Stimulated activated CD8-positive, alpha-beta memory T cell treated with anti-CD3 and anti-CD28 coated beads, Interleukin-15, amount 100 ng/mL, for 24 hours (primary cell): ENCODE measurements around the gene CPSF4.

ENCODE experiments used
- DNase-seq: peaks from one replicate; pipeline ENCODE4 v3.0.0-alpha.2; 2020; ENCODE audit warnings: low read depth

The CPSF4 gene

GRCh38 chr7:99448855-99449254 is 10.1 kb downstream of the CPSF4 start:
- DNase-seq, result no peak

- no peak for DNase-seq
Observed at GRCh38 chr7:99449326-99449725, 10.6 kb downstream of the CPSF4 start.

GRCh38 chr7:99451936-99452335 is 13.2 kb downstream of the CPSF4 start:
- DNase-seq, result no peak

- DNase-seq, result no peak
Observed at GRCh38 chr7:99452541-99452940, 13.8 kb downstream of the CPSF4 start.

GRCh38 chr7:99453105-99453504 is 14.4 kb downstream of the CPSF4 start:
- DNase-seq, result no peak

- DNase-seq, result no peak
Observed at GRCh38 chr7:99455874-99456273, 17.1 kb downstream of the CPSF4 start.

GRCh38 chr7:99456288-99456687 is 17.5 kb downstream of the CPSF4 start:
- no peak for DNase-seq

- no peak for DNase-seq
Observed at GRCh38 chr7:99457050-99457649, 18.4 kb downstream of the CPSF4 start.

GRCh38 chr7:99457650-99458493 is 19.1 kb downstream of the CPSF4 start:
- DNase-seq, result no peak

- DNase-seq, result no peak
Observed at GRCh38 chr7:99459087-99459486, 20.3 kb downstream of the CPSF4 start.

- DNase-seq, result no peak
Observed at GRCh38 chr7:99460651-99461050, 21.9 kb downstream of the CPSF4 start.

- DNase-seq, result no peak
Observed at GRCh38 chr7:99461221-99461620, 22.5 kb downstream of the CPSF4 start.

- no peak for DNase-seq
Observed at GRCh38 chr7:99465421-99465768, 26.7 kb downstream of the CPSF4 start.

GRCh38 chr7:99468336-99468918 is 29.7 kb downstream of the CPSF4 start:
- no peak for DNase-seq

- DNase-seq, result no peak
Observed at GRCh38 chr7:99469381-99470065, 30.8 kb downstream of the CPSF4 start.

- peak; percentile 91 for DNase-seq
Observed at GRCh38 chr7:99472561-99473314, 34.0 kb downstream of the CPSF4 start, which contains the start of gene ZNF789. TSS of gene ZNF789 (plus strand) at chr7:99472890. CDS start at chr7:99476457, 3,567 bp downstream.

GRCh38 chr7:99473315-99473596 is 34.5 kb downstream of the CPSF4 start:
- no peak for DNase-seq

GRCh38 chr7:99476107-99476506 is 37.4 kb downstream of the CPSF4 start:
- DNase-seq, result no peak

- no peak for DNase-seq
Observed at GRCh38 chr7:99478464-99479440, 40.0 kb downstream of the CPSF4 start.

GRCh38 chr7:99485094-99485493 is 46.4 kb downstream of the CPSF4 start:
- no peak for DNase-seq

- DNase-seq, result no peak
Observed at GRCh38 chr7:99489235-99489634, 50.5 kb downstream of the CPSF4 start.
